Ishikawa (cell line): Measurements from ENCODE around the gene ASB6.

Source experiments
- CEBPB ChIP-seq: IDR thresholded peaks from 2 replicates; pipeline ENCODE4 v1.6.1; 2012
- CREB1 ChIP-seq: IDR thresholded peaks from 2 replicates; pipeline ENCODE4 v1.6.1; 2012; ENCODE audit warnings: low read depth
- EGR1 ChIP-seq: IDR thresholded peaks from 2 replicates; pipeline ENCODE4 v1.6.1; 2012
- EP300 ChIP-seq: IDR thresholded peaks from 2 replicates; pipeline ENCODE4 v1.6.1; 2012; ENCODE audit warnings: borderline replicate concordance
- FOXM1 ChIP-seq: IDR thresholded peaks from 2 replicates; pipeline ENCODE4 v1.6.1; 2012; ENCODE audit warnings: low read depth, borderline replicate concordance
- NFIC ChIP-seq: IDR thresholded peaks from 2 replicates; pipeline ENCODE4 v1.6.1; 2012
- RAD21 ChIP-seq: IDR thresholded peaks from 2 replicates; pipeline ENCODE4 v1.6.1; 2012; ENCODE audit warnings: low read depth
- REST ChIP-seq: IDR thresholded peaks from 2 replicates; pipeline ENCODE4 v1.6.1; 2012; ENCODE audit warnings: low read depth, mild to moderate bottlenecking
- TAF1 ChIP-seq: IDR thresholded peaks from 2 replicates; pipeline ENCODE4 v1.6.1; 2012; ENCODE audit warnings: low read depth, mild to moderate bottlenecking
- TEAD4 ChIP-seq: IDR thresholded peaks from 2 replicates; pipeline ENCODE4 v1.6.1; 2012
- YY1 ChIP-seq: IDR thresholded peaks from 2 replicates; pipeline ENCODE4 v1.6.1; 2012; ENCODE audit warnings: low read depth
- ZBTB7A ChIP-seq: IDR thresholded peaks from 2 replicates; pipeline ENCODE4 v1.6.1; 2012; ENCODE audit warnings: low read depth
- TF ChIP-seq, protein P1 (sequence below): IDR thresholded peaks from 2 replicates; pipeline ENCODE4 v1.6.1; 2012
- TF ChIP-seq, protein P2 (sequence below): IDR thresholded peaks from 2 replicates; pipeline ENCODE4 v1.6.1; 2012

DNA sequence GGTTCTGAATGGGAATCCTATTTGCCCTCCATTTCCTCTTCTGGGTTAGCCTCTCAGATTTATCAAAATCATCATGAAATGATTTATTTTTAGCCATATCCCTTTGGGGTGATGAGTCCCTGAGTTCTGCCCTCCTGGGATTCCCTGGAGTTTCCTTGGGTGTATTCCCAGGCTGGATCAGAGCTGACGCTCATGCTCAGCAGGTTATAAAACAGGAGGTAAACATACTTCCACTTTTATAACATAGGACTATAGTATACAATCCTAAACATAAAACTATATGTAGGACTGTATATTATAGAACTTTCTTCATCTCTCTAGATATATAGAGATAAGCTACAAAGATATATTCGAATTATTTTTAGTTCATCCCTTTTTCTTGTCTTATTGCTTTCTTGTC, 19.1 kb upstream of the ASB6 start:
- TF ChIP-seq TAF1 (no peak), CEBPB (no peak), FOXM1 (no peak), CREB1 (no peak), REST (no peak), EGR1 (no peak), EP300 (no peak), RAD21 (no peak), YY1 (no peak), ZBTB7A (no peak), TEAD4 (no peak), NFIC (no peak)
- TF ChIP-seq, protein P1, sequence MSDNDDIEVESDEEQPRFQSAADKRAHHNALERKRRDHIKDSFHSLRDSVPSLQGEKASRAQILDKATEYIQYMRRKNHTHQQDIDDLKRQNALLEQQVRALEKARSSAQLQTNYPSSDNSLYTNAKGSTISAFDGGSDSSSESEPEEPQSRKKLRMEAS: no peak
- TF ChIP-seq, protein P2, sequence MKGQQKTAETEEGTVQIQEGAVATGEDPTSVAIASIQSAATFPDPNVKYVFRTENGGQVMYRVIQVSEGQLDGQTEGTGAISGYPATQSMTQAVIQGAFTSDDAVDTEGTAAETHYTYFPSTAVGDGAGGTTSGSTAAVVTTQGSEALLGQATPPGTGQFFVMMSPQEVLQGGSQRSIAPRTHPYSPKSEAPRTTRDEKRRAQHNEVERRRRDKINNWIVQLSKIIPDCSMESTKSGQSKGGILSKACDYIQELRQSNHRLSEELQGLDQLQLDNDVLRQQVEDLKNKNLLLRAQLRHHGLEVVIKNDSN: no peak
